Neural progenitor cell (in vitro differentiated cells): ENCODE results near the gene ACAP2.

Experiments
- CTCF ChIP-seq: fragments of 200-600 bp; sonication (generic); IDR thresholded peaks from 2 replicates; pipeline ENCODE4 v1.5.1; 2017; ENCODE audit warnings: antibody characterized with exemption, mild to moderate bottlenecking
- EZH2 ChIP-seq: fragments of 200-600 bp; sonication (generic); IDR thresholded peaks from 2 replicates; pipeline ENCODE4 v1.6.1; 2017; ENCODE audit warnings: antibody characterized with exemption, mild to moderate bottlenecking, moderate library complexity
- EZH2phosphoT487 ChIP-seq: fragments of 200-600 bp; sonication (generic); IDR thresholded peaks from 2 replicates; pipeline ENCODE4 v1.6.1; 2017; ENCODE audit warnings: antibody characterized with exemption

GRCh38 chr3:195461594-195462307 lies 18.9 kb upstream of the ACAP2 start:
- TF ChIP-seq CTCF (no peak), EZH2phosphoT487 (no peak), EZH2 (no peak)
